ENCODE results near the gene FAM163B.

DNA sequence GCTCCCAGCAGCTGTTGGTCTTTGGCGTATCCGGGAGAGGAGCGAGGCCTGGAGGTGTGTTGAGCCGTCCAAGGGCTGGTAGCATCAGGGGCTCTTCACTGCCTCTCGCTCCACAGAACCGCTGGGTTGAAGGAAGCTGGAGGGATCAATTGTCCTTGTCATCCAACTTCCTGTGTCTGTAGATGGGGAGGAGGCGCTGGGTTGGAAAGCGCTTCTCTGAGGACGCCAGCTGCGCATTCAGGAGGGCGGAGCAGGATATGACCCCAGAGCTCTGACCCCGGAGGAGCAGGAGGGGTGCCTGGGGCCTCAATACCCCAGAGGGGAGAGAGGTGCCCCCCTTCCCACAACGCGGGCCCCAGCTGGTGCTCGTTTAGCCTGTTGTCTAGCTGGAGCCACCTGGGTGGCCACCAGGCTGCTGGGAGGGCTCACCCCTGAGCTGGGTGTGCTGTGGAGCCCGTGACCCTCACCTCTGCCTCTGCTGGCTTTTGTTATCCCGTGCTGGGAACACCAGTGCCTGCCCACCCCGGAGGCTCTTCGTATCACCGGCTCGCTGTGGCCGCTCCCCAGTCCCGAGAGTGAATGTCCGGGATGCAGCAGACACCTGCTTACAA, 25.0 kb upstream of the FAM163B start:
- TF ChIP-seq, protein P1, sequence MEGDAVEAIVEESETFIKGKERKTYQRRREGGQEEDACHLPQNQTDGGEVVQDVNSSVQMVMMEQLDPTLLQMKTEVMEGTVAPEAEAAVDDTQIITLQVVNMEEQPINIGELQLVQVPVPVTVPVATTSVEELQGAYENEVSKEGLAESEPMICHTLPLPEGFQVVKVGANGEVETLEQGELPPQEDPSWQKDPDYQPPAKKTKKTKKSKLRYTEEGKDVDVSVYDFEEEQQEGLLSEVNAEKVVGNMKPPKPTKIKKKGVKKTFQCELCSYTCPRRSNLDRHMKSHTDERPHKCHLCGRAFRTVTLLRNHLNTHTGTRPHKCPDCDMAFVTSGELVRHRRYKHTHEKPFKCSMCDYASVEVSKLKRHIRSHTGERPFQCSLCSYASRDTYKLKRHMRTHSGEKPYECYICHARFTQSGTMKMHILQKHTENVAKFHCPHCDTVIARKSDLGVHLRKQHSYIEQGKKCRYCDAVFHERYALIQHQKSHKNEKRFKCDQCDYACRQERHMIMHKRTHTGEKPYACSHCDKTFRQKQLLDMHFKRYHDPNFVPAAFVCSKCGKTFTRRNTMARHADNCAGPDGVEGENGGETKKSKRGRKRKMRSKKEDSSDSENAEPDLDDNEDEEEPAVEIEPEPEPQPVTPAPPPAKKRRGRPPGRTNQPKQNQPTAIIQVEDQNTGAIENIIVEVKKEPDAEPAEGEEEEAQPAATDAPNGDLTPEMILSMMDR (conservative IDR thresholded peaks at IDR 0.05 in 1 of 2, IDR thresholded peaks at IDR 0.05 in 1 of 2; ENCODE audit: low read depth in 1 of 2, low read length in 2 of 2) = no peak
- TF ChIP-seq EZH2 (IDR thresholded peaks at IDR 0.05; ENCODE audit: low read length, missing control alignments) = no peak
